ENCODE data around the gene KNDC1.

DNA sequence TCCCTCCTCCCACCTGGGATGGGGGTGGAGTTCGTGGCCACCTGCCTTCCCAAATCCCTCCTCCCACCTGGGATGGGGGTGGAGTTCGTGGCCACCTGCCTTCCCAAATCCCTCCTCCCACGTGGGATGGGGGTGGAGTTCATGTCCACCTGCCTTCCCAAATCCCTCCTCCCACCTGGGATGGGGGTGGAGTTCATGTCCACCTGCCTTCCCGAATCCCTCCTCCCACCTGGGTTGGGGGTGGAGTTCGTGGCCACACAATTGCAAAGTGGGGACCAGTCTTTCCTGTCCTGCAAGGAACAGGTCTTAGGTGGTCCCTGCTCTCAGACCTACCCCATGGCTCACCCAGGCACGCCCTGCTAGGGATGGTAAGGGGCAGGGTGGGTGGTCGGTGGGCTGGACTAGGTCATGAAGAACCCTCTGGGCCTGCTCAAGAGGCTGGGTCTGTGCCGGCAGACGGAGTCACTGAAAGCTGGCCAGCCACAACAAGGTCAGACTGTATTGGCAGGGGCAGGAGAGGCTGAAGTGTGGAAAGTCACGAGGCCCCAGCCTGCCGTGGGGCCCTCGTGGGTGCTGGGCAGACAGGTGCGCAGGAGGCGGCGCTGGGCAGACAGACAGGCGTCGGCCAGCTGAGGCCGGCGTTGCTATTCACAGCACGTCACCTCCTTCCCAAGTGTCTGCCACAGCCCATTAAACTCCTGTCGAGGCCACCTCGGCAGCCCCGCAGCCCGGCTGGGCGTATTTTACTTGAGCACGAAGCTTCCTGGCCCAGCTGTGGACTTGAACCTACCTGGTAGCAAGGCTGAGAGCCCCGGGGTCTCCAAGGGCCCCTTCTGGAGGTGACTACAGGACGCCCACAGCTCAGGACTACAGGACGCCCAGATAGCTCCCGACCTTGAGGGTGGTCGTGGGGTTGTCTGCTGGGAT lies 4.1 kb downstream of the KNDC1 start:
- TF ChIP-seq, protein P1, sequence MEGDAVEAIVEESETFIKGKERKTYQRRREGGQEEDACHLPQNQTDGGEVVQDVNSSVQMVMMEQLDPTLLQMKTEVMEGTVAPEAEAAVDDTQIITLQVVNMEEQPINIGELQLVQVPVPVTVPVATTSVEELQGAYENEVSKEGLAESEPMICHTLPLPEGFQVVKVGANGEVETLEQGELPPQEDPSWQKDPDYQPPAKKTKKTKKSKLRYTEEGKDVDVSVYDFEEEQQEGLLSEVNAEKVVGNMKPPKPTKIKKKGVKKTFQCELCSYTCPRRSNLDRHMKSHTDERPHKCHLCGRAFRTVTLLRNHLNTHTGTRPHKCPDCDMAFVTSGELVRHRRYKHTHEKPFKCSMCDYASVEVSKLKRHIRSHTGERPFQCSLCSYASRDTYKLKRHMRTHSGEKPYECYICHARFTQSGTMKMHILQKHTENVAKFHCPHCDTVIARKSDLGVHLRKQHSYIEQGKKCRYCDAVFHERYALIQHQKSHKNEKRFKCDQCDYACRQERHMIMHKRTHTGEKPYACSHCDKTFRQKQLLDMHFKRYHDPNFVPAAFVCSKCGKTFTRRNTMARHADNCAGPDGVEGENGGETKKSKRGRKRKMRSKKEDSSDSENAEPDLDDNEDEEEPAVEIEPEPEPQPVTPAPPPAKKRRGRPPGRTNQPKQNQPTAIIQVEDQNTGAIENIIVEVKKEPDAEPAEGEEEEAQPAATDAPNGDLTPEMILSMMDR (IDR thresholded peaks at IDR 0.05 in 8 of 11, conservative IDR thresholded peaks at IDR 0.05 in 3 of 11): no peak
- TF ChIP-seq POLR2AphosphoS5 (IDR thresholded peaks at IDR 0.05): no peak
